Cerebellar nuclear complex (tissue), 1 donor: ENCODE data around the gene MTERF1.

Experiments used
- DNase-seq, 2 experiments: peaks; one replicate each; lab custom pipeline; 2025; lab: John Stamatoyannopoulos, UW

The MTERF1 gene

GRCh38 chr7:91835091-91835825 is 45.2 kb downstream of the MTERF1 start:
- no peak for DNase-seq

DNA sequence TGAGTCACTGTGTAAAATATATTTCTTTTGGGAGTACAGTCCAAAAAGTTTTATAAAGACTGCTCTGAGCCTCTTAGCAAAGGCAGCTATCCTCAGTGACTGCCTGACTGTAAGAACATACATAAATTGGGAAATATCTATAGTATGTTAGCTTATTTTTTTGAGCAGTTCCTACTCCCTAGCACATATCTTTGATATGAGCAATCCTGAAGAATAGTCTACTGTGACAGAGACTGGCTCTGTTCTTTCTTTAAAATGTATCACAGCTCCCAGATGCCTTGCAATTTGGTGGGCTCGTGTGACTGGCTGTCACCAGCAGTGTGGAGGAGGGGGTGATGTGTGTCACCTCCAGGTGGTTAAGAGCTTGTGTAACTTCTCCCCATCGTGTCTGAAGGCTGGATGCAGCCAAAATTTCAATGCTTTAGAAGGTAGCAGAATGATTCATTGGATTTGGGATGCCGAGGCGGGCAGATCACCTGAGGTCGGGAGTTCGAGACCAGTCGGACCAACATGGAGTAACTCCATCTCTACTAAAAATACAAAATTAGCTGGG is 47.9 kb downstream of the MTERF1 start:
- DNase-seq: no peak

DNA sequence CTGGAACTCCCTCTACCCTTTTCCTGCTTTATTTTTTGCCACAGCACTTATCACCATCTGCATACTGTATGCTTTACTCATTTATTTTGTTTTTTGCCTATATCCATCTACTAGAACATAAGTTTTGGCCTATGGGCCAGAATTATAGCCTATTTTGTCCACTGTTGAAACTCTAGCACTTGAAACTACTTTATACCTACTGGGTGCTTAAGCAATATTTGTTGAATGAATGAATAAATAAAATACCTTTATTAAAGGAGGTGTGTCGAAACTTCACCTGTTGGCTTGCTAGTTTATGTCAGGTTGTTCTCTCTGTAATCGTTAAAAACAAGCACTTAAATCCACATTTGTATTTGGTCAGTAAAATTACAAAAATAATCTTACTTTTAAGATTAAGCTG is 53.3 kb downstream of the MTERF1 start:
- DNase-seq: no peak

- no peak for DNase-seq
Observed at GRCh38 chr7:91826377-91826776, 54.1 kb downstream of the MTERF1 start.

GRCh38 chr7:91824201-91824600 is 56.3 kb downstream of the MTERF1 start:
- DNase-seq: no peak
